Heart left ventricle (tissue), 16 donors: ENCODE results near the gene PNKP. TPM values are rescaled to one million over a fixed set of nuclear protein-coding genes. Genes with fewer than 3 reads are reported as not detected.

Experiments used
- ATAC-seq, 4 donors: fragments of 200-7000 bp; cut with Tn5 transposase; one replicate each; pipeline ENCODE4 v1.9.1; 2020 to 2022; ENCODE audit warnings: moderate library complexity in 4 of 4, mild to moderate bottlenecking in 3 of 4, moderate number of reproducible peaks in 1 of 4
- DNase-seq, 5 donors: peaks; one replicate each; pipeline ENCODE4 v3.0.0-alpha.2; 2020
- H3K27ac ChIP-seq, 12 donors: fragments of 200-600 bp; sonication (generic) in 4 of 12; one replicate each; pipeline versions ENCODE4 v1.5.0 to v1.8.0; 2016 to 2022; ENCODE audit warnings: mild to moderate bottlenecking in 2 of 12
- H3K27me3 ChIP-seq, 9 donors: fragments of 200-600 bp; sonication (generic) in 2 of 9; one replicate each; pipeline versions ENCODE4 v1.5.1 to v1.8.0; 2016 to 2022; ENCODE audit warnings: mild to moderate bottlenecking in 3 of 9
- H3K36me3 ChIP-seq, 9 donors: fragments of 200-600 bp; sonication (generic) in 2 of 9; one replicate each; pipeline versions ENCODE4 v1.5.0 to v1.8.0; 2018 to 2022; ENCODE audit warnings: mild to moderate bottlenecking in 2 of 9
- H3K4me1 ChIP-seq, 12 donors: fragments of 200-600 bp; sonication (generic) in 4 of 12; one replicate each; pipeline versions ENCODE4 v1.5.0 to v1.8.0; 2016 to 2022; ENCODE audit warnings: mild to moderate bottlenecking in 3 of 12
- H3K4me3 ChIP-seq, 12 donors: fragments of 200-600 bp; sonication (generic) in 4 of 12; one replicate each; pipeline versions ENCODE4 v1.5.0 to v1.8.0; 2017 to 2022; ENCODE audit warnings: mild to moderate bottlenecking in 9 of 12, moderate library complexity in 4 of 12
- H3K9me3 ChIP-seq, 12 donors: fragments of 200-600 bp; sonication (generic) in 4 of 12; one replicate each; pipeline versions ENCODE4 v1.5.0 to v1.8.0; 2016 to 2022; ENCODE audit warnings: mild to moderate bottlenecking in 1 of 12
- POLR2A ChIP-seq, 2 donors: fragments of 450-650 bp; IDR thresholded peaks; one replicate each; pipeline ENCODE4 v1.6.1; 2017; ENCODE audit warnings: antibody characterized with exemption in 2 of 2, mild to moderate bottlenecking in 2 of 2, moderate library complexity in 2 of 2
- WGBS, 4 donors: extraction: QIAGEN DNeasy Blood & Tissue Kit in 2 of 4; methylation state at CpG; one replicate each; pipeline versions ENCODE4 v1.1.5 to v1.1.7; 2013 to 2018; 5-methylcytosine and 5-hydroxymethylcytosine counted together
- intact Hi-C, 10 donors: fragments of 100-400 bp; cut with DNase I; formaldehyde crosslinking; loops; one replicate each; pipeline versions ENCODE4 v1.11.1 to v1.14.2; 2022
- polyA plus RNA-seq, 2 donors: library from polyadenylated mRNA; stranded (reverse); fragments of 200-250 nt; gene quantifications; one replicate each; pipeline ENCODE4 v1.2.3, GENCODE V29; 2013
- total RNA-seq, 9 donors: library from RNA; depleted of rRNA in 2 of 9; stranded (reverse); fragments of >200 nt in 2 of 9; fragmentation: NEBNext Ultra II Directional in 3 of 9; extraction: Animal tissue kit (Norgen Biotek cat#: 25700) in 3 of 9; gene quantifications; one replicate each; pipeline versions ENCODE4 v1.1.0 to v1.2.4, GENCODE V29; 2016 to 2023
- TF ChIP-seq, protein P1 (sequence below), 12 donors: fragments of 200-600 bp; sonication (generic) in 4 of 12; IDR thresholded peaks; one replicate each; pipeline versions ENCODE4 v1.5.0 to v1.8.0; 2018 to 2022; ENCODE audit warnings: antibody characterized with exemption in 12 of 12, mild to moderate bottlenecking in 5 of 12
- donor health status: ischemic (EF 13 %, LVEDD 7.1; RV severe dilation, severe dysfunction).
- donor health status: healthy with polysubstance abuse.
- donor health status: DM: no; HTN: yes; CAD: no.
- donor health status: DM: no; HTN: no; CAD: no.
- donor health status: ischemic (EF 25% LVEDD 6.9; RV normal size, moderate dysfunction).
- donor health status: ischemic (EF 25% LVEDD 5.7; RV mildly dilated, moderate dysfunction).
- donor health status: healthy.
- donor health status: DM: yes; HTN: yes; CAD: no.
- donor health status: ischemic (EF 35%, LVEDD 5.7; RV mildly dilated, moderate dysfunction).
- donor health status: nonischemic (EF 11% LVEDD 7.7; RV severe dilation, severe dysfunction).
- donor health status: DM: yes; HTN: yes; CAD: no.
- donor health status: PGD.
- donor health status: ischemic (EF 29% LVEDD 5.4; RV normal size, mild dysfunction).
- donor health status: nonischemic (EF 23%, LVEDD 6.1; RV moderate dilation, normal function).

PNKP gene
- total and polyA plus RNA-seq, 11 donors: 26.6 to 57.0 (median 36.8) TPM

DNA sequence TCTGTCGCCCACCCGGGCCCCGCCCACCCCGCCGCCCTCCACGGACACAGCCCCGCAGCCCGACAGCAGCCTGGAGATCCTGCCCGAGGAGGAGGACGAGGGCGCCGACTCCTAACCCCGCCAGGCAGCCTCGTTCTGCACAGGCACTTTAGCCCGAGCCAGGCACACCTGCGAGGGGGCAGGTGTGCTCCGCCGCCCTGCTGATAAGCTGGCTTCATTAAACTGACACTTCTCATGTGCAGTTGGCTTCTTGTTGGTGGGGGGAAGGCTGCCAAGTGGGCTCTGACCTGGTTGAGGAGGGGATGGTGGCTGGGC, 21.1 kb upstream of the PNKP start:
- peaks cover 0 to 11% (median 0%) of the 10 kb centered on the region in 9 donors for H3K27me3 ChIP-seq
- H3K4me1 ChIP-seq: peaks cover 0 to 23% (median 11%) of the 10 kb centered on the region in 12 donors
- no peak overlapping the region for H3K27ac ChIP-seq
- no peak overlapping the region for H3K4me3 ChIP-seq
- H3K9me3 ChIP-seq: no peaks in the 10 kb centered on the region
- WGBS, 4 donors: 81 to 92% (median 89%) methylated on average over 13 to 18 of the region's 18 CpGs
- TF ChIP-seq, protein P1, sequence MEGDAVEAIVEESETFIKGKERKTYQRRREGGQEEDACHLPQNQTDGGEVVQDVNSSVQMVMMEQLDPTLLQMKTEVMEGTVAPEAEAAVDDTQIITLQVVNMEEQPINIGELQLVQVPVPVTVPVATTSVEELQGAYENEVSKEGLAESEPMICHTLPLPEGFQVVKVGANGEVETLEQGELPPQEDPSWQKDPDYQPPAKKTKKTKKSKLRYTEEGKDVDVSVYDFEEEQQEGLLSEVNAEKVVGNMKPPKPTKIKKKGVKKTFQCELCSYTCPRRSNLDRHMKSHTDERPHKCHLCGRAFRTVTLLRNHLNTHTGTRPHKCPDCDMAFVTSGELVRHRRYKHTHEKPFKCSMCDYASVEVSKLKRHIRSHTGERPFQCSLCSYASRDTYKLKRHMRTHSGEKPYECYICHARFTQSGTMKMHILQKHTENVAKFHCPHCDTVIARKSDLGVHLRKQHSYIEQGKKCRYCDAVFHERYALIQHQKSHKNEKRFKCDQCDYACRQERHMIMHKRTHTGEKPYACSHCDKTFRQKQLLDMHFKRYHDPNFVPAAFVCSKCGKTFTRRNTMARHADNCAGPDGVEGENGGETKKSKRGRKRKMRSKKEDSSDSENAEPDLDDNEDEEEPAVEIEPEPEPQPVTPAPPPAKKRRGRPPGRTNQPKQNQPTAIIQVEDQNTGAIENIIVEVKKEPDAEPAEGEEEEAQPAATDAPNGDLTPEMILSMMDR (IDR thresholded peaks at IDR 0.05): no peak
- TF ChIP-seq POLR2A (IDR thresholded peaks at IDR 0.05): no peak
- peaks cover 6 to 47% (median 32%) of the 10 kb centered on the region in 9 donors for H3K36me3 ChIP-seq
- DNase-seq: peak in 1 of 5 donors; percentile 49
- intact Hi-C loops: no loop called here
- ATAC-seq: no peak

DNA sequence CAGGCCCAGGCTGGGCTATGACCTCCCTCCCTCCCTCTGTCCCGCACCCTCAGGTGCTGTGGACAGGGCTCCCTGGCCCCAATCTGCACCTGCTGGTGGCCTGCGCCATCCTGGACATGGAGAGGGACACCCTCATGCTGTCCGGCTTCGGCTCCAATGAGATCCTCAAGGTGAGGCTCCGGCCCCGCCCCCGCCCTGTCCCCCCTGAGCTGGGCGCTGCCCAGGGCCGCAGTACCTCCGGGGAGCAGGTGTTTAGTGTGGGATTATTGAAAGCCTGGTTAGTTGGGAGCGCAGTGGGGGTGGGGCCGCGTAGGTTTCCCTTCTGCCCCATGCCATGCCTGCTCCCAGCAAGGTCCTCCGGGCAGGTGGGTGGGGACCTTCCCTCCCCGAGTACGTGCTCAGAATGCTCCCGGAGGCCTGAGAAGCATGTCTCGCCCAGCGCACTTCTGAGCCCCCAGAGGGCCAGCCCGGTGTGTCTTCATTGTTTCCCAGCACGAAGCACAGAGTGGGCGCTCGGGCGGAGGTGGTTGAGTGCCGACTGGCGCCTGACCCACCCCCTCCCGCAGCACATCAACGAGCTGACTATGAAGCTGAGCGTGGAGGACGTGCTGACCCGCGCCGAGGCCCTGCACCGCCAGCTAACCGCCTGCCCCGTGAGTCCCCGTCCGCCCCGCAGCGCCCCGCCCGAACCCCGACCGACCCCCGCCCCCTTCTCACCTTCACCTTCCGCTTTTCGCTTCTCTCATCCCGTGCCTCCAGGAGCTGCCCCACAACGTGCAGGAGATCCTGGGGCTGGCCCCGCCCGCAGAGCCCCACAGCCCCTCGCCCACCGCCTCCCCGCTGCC, 20.5 kb upstream of the PNKP start:
- Histone ChIP-seq H3K27me3 (peaks cover 0 to 9% (median 0%) of the 10 kb centered on the region in 9 donors), H3K36me3 (peaks cover 6 to 53% (median 38%) of the 10 kb centered on the region in 9 donors), H3K27ac (no peak overlapping the region), H3K4me3 (no peak overlapping the region), H3K9me3 (no peaks in the 10 kb centered on the region), H3K4me1 (peaks cover 0 to 23% (median 11%) of the 10 kb centered on the region in 12 donors)
- DNase-seq (peak in 1 of 5 donors; percentile 59), ATAC-seq (peak in 1 of 4 donors; percentile 3)
- intact Hi-C loops: no loop called here
- 68 to 88% (median 84%) methylated on average over 44 to 54 of the region's 54 CpGs for WGBS, 4 donors
- TF ChIP-seq POLR2A (IDR thresholded peaks at IDR 0.05): no peak
- TF ChIP-seq, protein P1 (IDR thresholded peaks at IDR 0.05): no peak

DNA sequence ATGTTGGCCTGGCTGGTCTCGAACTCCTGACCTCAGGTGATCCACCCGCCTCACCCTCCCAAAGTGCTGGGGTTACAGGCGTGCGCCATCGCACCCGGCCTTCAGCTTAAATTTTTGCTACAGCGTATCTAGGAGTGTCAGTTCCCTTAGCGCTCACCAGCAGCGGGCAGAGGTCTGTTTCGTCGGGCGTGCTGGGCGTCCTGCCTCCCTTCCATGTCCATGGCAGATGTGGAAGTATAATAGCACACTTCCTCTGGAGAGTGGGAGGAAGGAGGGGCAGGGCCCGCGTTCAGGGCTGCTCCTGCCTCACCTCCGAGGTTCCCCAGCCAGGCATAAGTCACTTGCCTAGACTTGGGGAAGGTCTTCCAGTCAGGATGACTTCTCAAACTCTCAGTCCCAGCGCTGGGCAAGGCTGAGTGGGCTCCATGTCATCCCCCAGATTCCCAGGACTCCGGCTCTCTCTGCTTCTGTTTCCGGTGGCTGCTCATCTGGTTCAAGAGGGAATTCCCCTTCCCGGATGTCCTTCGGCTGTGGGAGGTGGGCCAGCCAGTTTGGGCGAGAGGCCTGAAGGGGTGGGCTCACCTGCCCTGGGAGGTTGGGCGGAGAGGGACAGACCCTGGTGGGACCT, 19.8 kb upstream of the PNKP start:
- TF ChIP-seq, protein P1 (IDR thresholded peaks at IDR 0.05): no peak
- TF ChIP-seq POLR2A (IDR thresholded peaks at IDR 0.05): no peak
- ATAC-seq (peak in 1 of 4 donors; percentile 27), DNase-seq (no peak)
- no peaks in the 10 kb centered on the region for H3K9me3 ChIP-seq
- peaks cover 6 to 60% (median 46%) of the 10 kb centered on the region in 9 donors for H3K36me3 ChIP-seq
- H3K4me3 ChIP-seq: peak overlapping the region in 1 of 12 donors; percentile 15
- H3K27ac ChIP-seq: peak overlapping the region in 1 of 12 donors; percentile 30
- peaks cover 0 to 23% (median 11%) of the 10 kb centered on the region in 12 donors for H3K4me1 ChIP-seq
- intact Hi-C loops: no loop called here
- peaks cover 0 to 7% (median 0%) of the 10 kb centered on the region in 9 donors for H3K27me3 ChIP-seq
- 67 to 74% (median 70%) methylated on average over 19 to 23 of the region's 23 CpGs for WGBS, 4 donors

DNA sequence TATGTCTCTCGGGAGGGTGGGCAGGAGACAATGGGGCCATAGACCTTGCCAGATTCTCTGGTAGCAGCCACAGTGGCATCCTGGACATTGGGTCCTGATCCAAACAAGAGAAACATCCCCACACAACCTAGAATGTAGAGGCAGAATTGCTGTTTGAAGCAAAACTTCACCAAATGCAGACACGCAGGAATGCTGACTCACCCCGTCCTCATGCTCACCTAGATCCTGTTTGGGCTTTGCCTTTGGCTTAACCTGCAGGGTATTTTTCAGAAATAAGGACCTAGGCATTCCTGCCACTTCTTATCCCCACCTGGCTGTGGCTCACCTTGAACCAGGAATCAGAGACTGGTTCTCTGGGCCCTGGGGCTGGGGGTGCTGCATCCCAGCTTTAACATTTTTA, 17.4 kb upstream of the PNKP start:
- Histone ChIP-seq H3K4me3 (no peak overlapping the region), H3K9me3 (no peaks in the 10 kb centered on the region), H3K36me3 (peaks cover 8 to 84% (median 69%) of the 10 kb centered on the region in 9 donors), H3K4me1 (peaks cover 0 to 15% (median 3%) of the 10 kb centered on the region in 12 donors), H3K27ac (no peak overlapping the region), H3K27me3 (peaks cover 0 to 3% (median 0%) of the 10 kb centered on the region in 9 donors)
- DNase-seq (no peak), ATAC-seq (no peak)
- WGBS, 4 donors: 92 to 100% (median 95%) methylated on average over 2 to 3 of the region's 3 CpGs
- TF ChIP-seq POLR2A (IDR thresholded peaks at IDR 0.05): no peak
- TF ChIP-seq, protein P1 (IDR thresholded peaks at IDR 0.05): no peak
- intact Hi-C loops: no loop called here
